ENCODE data around the gene PKMYT1.

The PKMYT1 gene

GRCh38 chr16:3019594-3020246, 39.5 kb upstream of the PKMYT1 start:
- DNase-seq (ENCODE audit: low read depth), result no peak
- H3K4me3 ChIP-seq (ENCODE audit: low read depth, low read length), result peak overlapping the region; percentile 40
- no peak for TF ChIP-seq MYC (IDR thresholded peaks at IDR 0.05; ENCODE audit: low read depth, low read length)

GRCh38 chr16:3017794-3018506, 37.7 kb upstream of the PKMYT1 start, which contains the start of gene CLDN6:
Gene CLDN6 (minus strand): TSS chr16:3018183. CDS start chr16:3016021, 2,162 bp downstream.
- no peak within 1 kb of the TSS for H3K4me3 ChIP-seq (ENCODE audit: low read depth, low read length)
- no peak for TF ChIP-seq CTCF (IDR thresholded peaks at IDR 0.05; ENCODE audit: low read depth, low read length)
- TF ChIP-seq MAX (IDR thresholded peaks at IDR 0.05; ENCODE audit: low read depth, low read length), result no peak
- no peak for TF ChIP-seq POLR2A (IDR thresholded peaks at IDR 0.05; ENCODE audit: extremely low read depth, insufficient read length)
- TF ChIP-seq MYC (IDR thresholded peaks at IDR 0.05; ENCODE audit: low read depth, low read length), result no peak
- DNase-seq (ENCODE audit: low read depth), result no peak

GRCh38 chr16:3017344-3017743, 37.1 kb upstream of the PKMYT1 start:
- TF ChIP-seq MYC (IDR thresholded peaks at IDR 0.05; ENCODE audit: low read depth, low read length) (no peak), CTCF (IDR thresholded peaks at IDR 0.05; ENCODE audit: low read depth, low read length) (no peak), MAX (IDR thresholded peaks at IDR 0.05; ENCODE audit: low read depth, low read length) (no peak), POLR2A (IDR thresholded peaks at IDR 0.05; ENCODE audit: extremely low read depth, insufficient read length) (no peak)

GRCh38 chr16:3015865-3016521, 35.7 kb upstream of the PKMYT1 start:
- DNase-seq (ENCODE audit: low read depth), result no peak
- no peak overlapping the region for H3K4me3 ChIP-seq (ENCODE audit: low read depth, low read length)
- TF ChIP-seq POLR2A (IDR thresholded peaks at IDR 0.05; ENCODE audit: extremely low read depth, insufficient read length) (no peak), MAX (IDR thresholded peaks at IDR 0.05; ENCODE audit: low read depth, low read length) (no peak), CTCF (IDR thresholded peaks at IDR 0.05; ENCODE audit: low read depth, low read length) (no peak), MYC (IDR thresholded peaks at IDR 0.05; ENCODE audit: low read depth, low read length) (no peak)

More at GRCh38 chr16:3017344-3017743, 37.1 kb upstream of the PKMYT1 start:
- no peak overlapping the region for H3K4me3 ChIP-seq (ENCODE audit: low read depth, low read length)
- DNase-seq (ENCODE audit: low read depth), result no peak

- no peak for TF ChIP-seq MYC (IDR thresholded peaks at IDR 0.05; ENCODE audit: low read depth, low read length)
- no peak for TF ChIP-seq MAX (IDR thresholded peaks at IDR 0.05; ENCODE audit: low read depth, low read length)
- no peak for TF ChIP-seq POLR2A (IDR thresholded peaks at IDR 0.05; ENCODE audit: extremely low read depth, insufficient read length)
- TF ChIP-seq CTCF (IDR thresholded peaks at IDR 0.05; ENCODE audit: low read depth, low read length), result no peak
- no peak overlapping the region for H3K4me3 ChIP-seq (ENCODE audit: low read depth, low read length)
- no peak for DNase-seq (ENCODE audit: low read depth)
These were observed 34.7 kb upstream of the PKMYT1 start for GRCh38 chr16:3014971-3015370.
